ENCODE data around the gene UBL4B.
"Not testable (repeated sequence)": the region's sequence is repeated elsewhere in the genome, so short reads cannot be mapped to it uniquely, and the experiment has no call there.

Gene UBL4B

GRCh38 chr1:110079995-110080394, 32.2 kb upstream of the UBL4B start:
- not testable (repeated sequence) for H3K36me3 Mint-ChIP-seq, H3K9me3 Mint-ChIP-seq, H3K27ac Mint-ChIP-seq, ATAC-seq, H3K4me3 Mint-ChIP-seq
- Mint-ChIP-seq H3K4me1 (peaks cover 17% of the 10 kb centered on the region), H3K27me3 (peaks cover 80% of the 10 kb centered on the region)

- H3K4me3 Mint-ChIP-seq: no peak overlapping the region
- H3K27me3 Mint-ChIP-seq: peaks cover 82% of the 10 kb centered on the region
- peaks cover 17% of the 10 kb centered on the region for H3K4me1 Mint-ChIP-seq
- H3K36me3 Mint-ChIP-seq: no peaks in the 10 kb centered on the region
- no peak for ATAC-seq
- no peak overlapping the region for H3K27ac Mint-ChIP-seq
- no peaks in the 10 kb centered on the region for H3K9me3 Mint-ChIP-seq
These were observed 31.2 kb upstream of the UBL4B start for GRCh38 chr1:110081061-110081460.

- Mint-ChIP-seq H3K36me3 (no peaks in the 10 kb centered on the region), H3K27me3 (peaks cover 81% of the 10 kb centered on the region), H3K4me3 (no peak overlapping the region), H3K4me1 (peaks cover 17% of the 10 kb centered on the region), H3K9me3 (no peaks in the 10 kb centered on the region), H3K27ac (no peak overlapping the region)
- ATAC-seq: no peak
These were observed 29.8 kb upstream of the UBL4B start for GRCh38 chr1:110082477-110082876.

GRCh38 chr1:110083061-110083865, 29.0 kb upstream of the UBL4B start:
- ATAC-seq: no peak
- peak overlapping the region; percentile 45 for H3K27ac Mint-ChIP-seq
- no peaks in the 10 kb centered on the region for H3K9me3 Mint-ChIP-seq
- H3K36me3 Mint-ChIP-seq: no peaks in the 10 kb centered on the region
- peak overlapping the region; percentile 82 for H3K4me3 Mint-ChIP-seq
- peaks cover 23% of the 10 kb centered on the region for H3K4me1 Mint-ChIP-seq
- H3K27me3 Mint-ChIP-seq: peaks cover 86% of the 10 kb centered on the region

GRCh38 chr1:110083866-110084226, 28.4 kb upstream of the UBL4B start:
- ATAC-seq: peak; percentile 21
- Mint-ChIP-seq H3K27ac (peak overlapping the region; percentile 45), H3K9me3 (no peaks in the 10 kb centered on the region), H3K27me3 (peaks cover 86% of the 10 kb centered on the region), H3K4me1 (peaks cover 26% of the 10 kb centered on the region), H3K4me3 (peak overlapping the region; percentile 82), H3K36me3 (no peaks in the 10 kb centered on the region)

- no peaks in the 10 kb centered on the region for H3K9me3 Mint-ChIP-seq
- H3K4me3 Mint-ChIP-seq: peak overlapping the region; percentile 82
- ATAC-seq: peak; percentile 74
- peak overlapping the region; percentile 45 for H3K27ac Mint-ChIP-seq
- H3K27me3 Mint-ChIP-seq: peaks cover 86% of the 10 kb centered on the region
- peaks cover 26% of the 10 kb centered on the region for H3K4me1 Mint-ChIP-seq
- H3K36me3 Mint-ChIP-seq: no peaks in the 10 kb centered on the region
These were observed 27.8 kb upstream of the UBL4B start for GRCh38 chr1:110084227-110085078.

- ATAC-seq: no peak
- Mint-ChIP-seq H3K4me1 (peaks cover 26% of the 10 kb centered on the region), H3K27ac (no peak overlapping the region), H3K36me3 (no peaks in the 10 kb centered on the region), H3K9me3 (no peaks in the 10 kb centered on the region), H3K27me3 (peaks cover 81% of the 10 kb centered on the region), H3K4me3 (no peak overlapping the region)
These were observed 26.6 kb upstream of the UBL4B start for GRCh38 chr1:110085671-110086070.

GRCh38 chr1:110086961-110087360, 25.3 kb upstream of the UBL4B start:
- peaks cover 72% of the 10 kb centered on the region for H3K27me3 Mint-ChIP-seq
- no peaks in the 10 kb centered on the region for H3K36me3 Mint-ChIP-seq
- peaks cover 26% of the 10 kb centered on the region for H3K4me1 Mint-ChIP-seq
- H3K4me3 Mint-ChIP-seq: no peak overlapping the region
- H3K9me3 Mint-ChIP-seq: no peaks in the 10 kb centered on the region
- H3K27ac Mint-ChIP-seq: no peak overlapping the region
- ATAC-seq: no peak

- Mint-ChIP-seq H3K27ac (no peak overlapping the region), H3K4me1 (peaks cover 25% of the 10 kb centered on the region), H3K27me3 (peaks cover 70% of the 10 kb centered on the region), H3K36me3 (no peaks in the 10 kb centered on the region), H3K9me3 (no peaks in the 10 kb centered on the region), H3K4me3 (no peak overlapping the region)
- ATAC-seq: no peak
These were observed 24.2 kb upstream of the UBL4B start for GRCh38 chr1:110087812-110088738.

- H3K27ac Mint-ChIP-seq: no peak overlapping the region
- H3K27me3 Mint-ChIP-seq: peaks cover 63% of the 10 kb centered on the region
- H3K4me3 Mint-ChIP-seq: no peak overlapping the region
- ATAC-seq: no peak
- H3K36me3 Mint-ChIP-seq: no peaks in the 10 kb centered on the region
- peaks cover 17% of the 10 kb centered on the region for H3K4me1 Mint-ChIP-seq
- H3K9me3 Mint-ChIP-seq: no peaks in the 10 kb centered on the region
These were observed 23.4 kb upstream of the UBL4B start for GRCh38 chr1:110088739-110089316.

GRCh38 chr1:110089561-110090275, 22.5 kb upstream of the UBL4B start:
- no peaks in the 10 kb centered on the region for H3K9me3 Mint-ChIP-seq
- peaks cover 56% of the 10 kb centered on the region for H3K27me3 Mint-ChIP-seq
- H3K4me3 Mint-ChIP-seq: no peak overlapping the region
- no peak overlapping the region for H3K27ac Mint-ChIP-seq
- H3K4me1 Mint-ChIP-seq: peaks cover 9% of the 10 kb centered on the region
- no peak for ATAC-seq
- no peaks in the 10 kb centered on the region for H3K36me3 Mint-ChIP-seq

GRCh38 chr1:110091381-110091780, 20.9 kb upstream of the UBL4B start:
- H3K4me3 Mint-ChIP-seq: no peak overlapping the region
- no peaks in the 10 kb centered on the region for H3K9me3 Mint-ChIP-seq
- H3K36me3 Mint-ChIP-seq: no peaks in the 10 kb centered on the region
- H3K27me3 Mint-ChIP-seq: peaks cover 51% of the 10 kb centered on the region
- H3K4me1 Mint-ChIP-seq: peaks cover 9% of the 10 kb centered on the region
- no peak overlapping the region for H3K27ac Mint-ChIP-seq
- ATAC-seq: no peak

GRCh38 chr1:110091791-110092190, 20.5 kb upstream of the UBL4B start:
- H3K4me3 Mint-ChIP-seq: no peak overlapping the region
- H3K27ac Mint-ChIP-seq: no peak overlapping the region
- peaks cover 51% of the 10 kb centered on the region for H3K27me3 Mint-ChIP-seq
- peaks cover 9% of the 10 kb centered on the region for H3K4me1 Mint-ChIP-seq
- no peaks in the 10 kb centered on the region for H3K9me3 Mint-ChIP-seq
- no peaks in the 10 kb centered on the region for H3K36me3 Mint-ChIP-seq
- ATAC-seq: no peak

GRCh38 chr1:110092991-110093390, 19.3 kb upstream of the UBL4B start:
- no peaks in the 10 kb centered on the region for H3K9me3 Mint-ChIP-seq
- H3K27ac Mint-ChIP-seq: no peak overlapping the region
- no peaks in the 10 kb centered on the region for H3K36me3 Mint-ChIP-seq

More at GRCh38 chr1:110092991-110093390, 19.3 kb upstream of the UBL4B start:
- ATAC-seq: no peak
- Mint-ChIP-seq H3K4me1 (peaks cover 6% of the 10 kb centered on the region), H3K4me3 (no peak overlapping the region), H3K27me3 (peaks cover 51% of the 10 kb centered on the region)

Measured in stimulated activated memory B cell treated with anti-CD40 and anti-IgM and Interleukin-4, amounts not matched to agents 10 μg/mL and 1 μg/mL and 100 μg/mL, for 72 hours (primary cell).